Fibroblast of villous mesenchyme (primary cell): Measurements from ENCODE around the gene RCBTB1. TPM values are rescaled to one million over a fixed set of nuclear protein-coding genes. Genes with fewer than 3 reads are reported as not detected.
A peak's percentile ranks its signal among the peaks of the same experiment; 100 is the strongest.
"Not testable (repeated sequence)": the region's sequence is repeated elsewhere in the genome, so short reads cannot be mapped to it uniquely, and the experiment has no call there.

Experiments used
- DNase-seq: peaks from one replicate; pipeline ENCODE4 v3.0.0-alpha.2; 2010; ENCODE audit warnings: low read depth
- H3K4me3 ChIP-seq: 2 replicates; pipeline ENCODE4 v1.5.1; 2011; ENCODE audit warnings: low read depth, mild to moderate bottlenecking, low read length
- CTCF ChIP-seq: IDR thresholded peaks from 2 replicates; pipeline ENCODE4 v1.5.1; 2012; ENCODE audit warnings: low read depth, mild to moderate bottlenecking, low read length; ENCODE audit not compliant: insufficient read depth
- total RNA-seq: library from RNA; depleted of rRNA; stranded (reverse); fragments of >200 nt; gene quantifications from 2 replicates; pipeline ENCODE4 v1.2.3, GENCODE V29; 2012

RCBTB1 gene
- total RNA-seq, 1 donor: 25.5 TPM

GRCh38 chr13:49499889-49500660 is 85.3 kb downstream of the RCBTB1 start:
- no peak overlapping the region for H3K4me3 ChIP-seq
- DNase-seq: peak; percentile 91
- no peak for TF ChIP-seq CTCF

DNA sequence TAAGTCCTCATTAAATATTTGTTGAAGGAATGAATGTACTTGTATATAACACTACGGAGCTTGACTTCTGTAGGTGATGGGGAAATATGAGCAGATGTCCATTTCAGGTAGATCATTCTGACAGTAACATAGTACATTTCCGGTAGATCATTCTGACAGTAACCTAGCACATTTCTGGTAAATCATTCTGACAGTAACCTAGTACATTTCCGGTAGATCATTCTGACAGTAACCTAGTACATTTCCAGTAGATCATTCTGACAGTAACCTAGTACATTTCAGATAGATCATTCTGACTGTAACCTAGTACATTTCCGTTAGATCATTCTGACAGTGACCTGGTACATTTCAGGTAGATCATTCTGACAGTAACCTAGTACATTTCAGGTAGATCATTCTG is 87.2 kb downstream of the RCBTB1 start:
- H3K4me3 ChIP-seq: no peak overlapping the region
- no peak for TF ChIP-seq CTCF
- DNase-seq: no peak

- no peak for DNase-seq
- TF ChIP-seq CTCF: no peak
- no peak overlapping the region for H3K4me3 ChIP-seq
These were observed 88.1 kb downstream of the RCBTB1 start for GRCh38 chr13:49497272-49497671.

- not testable (repeated sequence) for DNase-seq, H3K4me3 ChIP-seq
These were observed 88.5 kb downstream of the RCBTB1 start for GRCh38 chr13:49496837-49497236.

- peak within 1 kb of the TSS; percentile 68 for H3K4me3 ChIP-seq
- peak; percentile 83 for DNase-seq
- TF ChIP-seq CTCF: no peak
These were observed 89.3 kb downstream of the RCBTB1 start, which contains the start of gene PHF11 for GRCh38 chr13:49495783-49496762. Gene PHF11, plus strand, starts transcription at chr13:49495953. Its CDS starts 49 bp downstream, at chr13:49496002.

DNA sequence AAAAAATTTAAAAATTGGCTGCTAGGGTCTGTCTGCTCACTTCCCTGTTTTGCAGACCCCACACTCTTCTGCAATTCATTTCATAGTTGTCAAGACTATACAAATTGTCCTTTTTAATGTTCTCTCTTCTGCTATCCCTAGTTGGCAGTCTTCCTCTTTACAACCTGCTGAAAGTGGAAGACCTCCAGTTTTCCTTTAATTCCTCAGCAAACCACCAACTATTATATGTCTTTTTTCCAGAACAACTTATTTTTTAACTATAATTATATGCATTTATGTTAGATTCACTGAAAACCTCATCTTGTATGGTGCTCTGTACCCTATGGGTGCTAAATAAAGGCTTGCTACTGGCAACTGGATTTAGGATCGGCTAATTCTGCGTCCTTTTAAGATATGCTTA is 90.7 kb downstream of the RCBTB1 start:
- no peak for DNase-seq
- TF ChIP-seq CTCF: no peak
- H3K4me3 ChIP-seq: peak overlapping the region; percentile 68

DNA sequence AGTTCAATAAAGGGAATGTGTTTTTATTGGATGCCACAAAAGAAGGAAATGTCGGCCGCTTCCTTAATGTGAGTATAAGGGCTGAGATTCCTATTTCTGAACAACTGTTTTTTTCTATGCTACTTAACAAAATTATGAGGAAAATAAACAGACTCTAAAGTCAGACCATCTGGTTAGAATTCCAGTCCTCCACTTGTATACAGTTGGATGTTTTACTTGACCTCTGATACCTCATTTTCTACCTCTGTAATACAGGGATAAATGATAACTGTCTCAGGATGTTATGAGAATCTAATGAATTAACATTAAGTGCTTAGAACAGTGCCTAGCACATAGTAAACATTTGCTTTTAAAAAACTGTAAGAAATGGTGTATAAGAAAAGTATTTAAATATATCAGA is 96.8 kb downstream of the RCBTB1 start:
- DNase-seq: no peak
- H3K4me3 ChIP-seq: no peak overlapping the region
- TF ChIP-seq CTCF: no peak
